ENCODE results near the gene TRAPPC5. TPM values are rescaled to one million over a fixed set of nuclear protein-coding genes. Genes with fewer than 3 reads are reported as not detected.

TRAPPC5 gene
- polyA plus RNA-seq, 1 donor (not counting 4 experiments of a cell fraction or from before 2014, with no cell fraction given), result 54.8 TPM

GRCh38 chr19:7706955-7707456 lies 26.4 kb downstream of the TRAPPC5 start:
- no peak overlapping the region for H3K27ac ChIP-seq (ENCODE audit: control insufficient read depth, insufficient read depth, low read length)
- no peaks in the 10 kb centered on the region for H3K9me1 ChIP-seq (ENCODE audit: control insufficient read depth, extremely low read depth, insufficient read depth, low read length)
- no peak overlapping the region for H3K4me3 ChIP-seq (ENCODE audit: control insufficient read depth in 2 of 3, extremely low read depth in 1 of 3, insufficient read depth in 2 of 3, low read depth in 1 of 3, low read length in 3 of 3)
- H3K27me3 ChIP-seq (ENCODE audit: control insufficient read depth, extremely low read depth, insufficient read depth, low read length), result no peaks in the 10 kb centered on the region
- H4K20me1 ChIP-seq (ENCODE audit: control insufficient read depth, extremely low read depth, insufficient read depth, low read length), result no peaks in the 10 kb centered on the region
- DNase-seq (ENCODE audit: low read depth, low spot score) (no peak), FAIRE-seq (no peak)
- no peaks in the 10 kb centered on the region for H3K9me3 ChIP-seq (ENCODE audit: control insufficient read depth, low read depth, low read length)
- dilution Hi-C loops (cut with MboI; ENCODE audit: extremely low pct_ligation_motif_present, low sequenced_read_pairs), result no loop called here
- no peak overlapping the region for H3K9ac ChIP-seq (ENCODE audit: control insufficient read depth, extremely low read depth, insufficient read depth, low read length)
- no peaks in the 10 kb centered on the region for H3K79me2 ChIP-seq (ENCODE audit: control insufficient read depth, insufficient read depth, low read length)
- TF ChIP-seq CTCF (optimal IDR thresholded peaks at IDR 0.05 in 1 of 3, IDR thresholded peaks at IDR 0.05 in 1 of 3, conservative IDR thresholded peaks at IDR 0.05 in 1 of 3; ENCODE audit: extremely low read depth in 1 of 3, insufficient read depth in 2 of 3, low read length in 3 of 3) (no peak), EZH2 (IDR thresholded peaks at IDR 0.05; ENCODE audit: low read length) (no peak)
- H3K4me1 ChIP-seq (ENCODE audit: control insufficient read depth, extremely low read depth, insufficient read depth, low read length), result no peaks in the 10 kb centered on the region
- H3K36me3 ChIP-seq (ENCODE audit: control insufficient read depth in 2 of 2, extremely low read depth in 1 of 2, insufficient read depth in 2 of 2, low read length in 2 of 2), result no peaks in the 10 kb centered on the region
- H3K4me2 ChIP-seq (ENCODE audit: control insufficient read depth, extremely low read depth, insufficient read depth, low read depth, low read length), result no peak overlapping the region
- H2AFZ ChIP-seq (ENCODE audit: control insufficient read depth, low read length), result no peak overlapping the region

- TF ChIP-seq CTCF (optimal IDR thresholded peaks at IDR 0.05 in 1 of 3, IDR thresholded peaks at IDR 0.05 in 1 of 3, conservative IDR thresholded peaks at IDR 0.05 in 1 of 3; ENCODE audit: extremely low read depth in 1 of 3, insufficient read depth in 2 of 3, low read length in 3 of 3), result no peak
- no peak for TF ChIP-seq EZH2 (IDR thresholded peaks at IDR 0.05; ENCODE audit: low read length)
- no peak overlapping the region for H3K4me2 ChIP-seq (ENCODE audit: control insufficient read depth, extremely low read depth, insufficient read depth, low read depth, low read length)
- no peaks in the 10 kb centered on the region for H3K9me1 ChIP-seq (ENCODE audit: control insufficient read depth, extremely low read depth, insufficient read depth, low read length)
- no peaks in the 10 kb centered on the region for H3K9me3 ChIP-seq (ENCODE audit: control insufficient read depth, low read depth, low read length)
- no peaks in the 10 kb centered on the region for H3K79me2 ChIP-seq (ENCODE audit: control insufficient read depth, insufficient read depth, low read length)
- dilution Hi-C loops (cut with MboI; ENCODE audit: extremely low pct_ligation_motif_present, low sequenced_read_pairs), result no loop called here
- no peak overlapping the region for H3K9ac ChIP-seq (ENCODE audit: control insufficient read depth, extremely low read depth, insufficient read depth, low read length)
- DNase-seq (ENCODE audit: low read depth, low spot score), result no peak
- H3K4me1 ChIP-seq (ENCODE audit: control insufficient read depth, extremely low read depth, insufficient read depth, low read length), result no peaks in the 10 kb centered on the region
- H2AFZ ChIP-seq (ENCODE audit: control insufficient read depth, low read length), result no peak overlapping the region
- H3K27me3 ChIP-seq (ENCODE audit: control insufficient read depth, extremely low read depth, insufficient read depth, low read length), result no peaks in the 10 kb centered on the region
- H4K20me1 ChIP-seq (ENCODE audit: control insufficient read depth, extremely low read depth, insufficient read depth, low read length), result no peaks in the 10 kb centered on the region
- no peak for FAIRE-seq
- H3K4me3 ChIP-seq (ENCODE audit: control insufficient read depth in 2 of 3, extremely low read depth in 1 of 3, insufficient read depth in 2 of 3, low read depth in 1 of 3, low read length in 3 of 3), result no peak overlapping the region
- H3K36me3 ChIP-seq (ENCODE audit: control insufficient read depth in 2 of 2, extremely low read depth in 1 of 2, insufficient read depth in 2 of 2, low read length in 2 of 2), result no peaks in the 10 kb centered on the region
- H3K27ac ChIP-seq (ENCODE audit: control insufficient read depth, insufficient read depth, low read length), result no peak overlapping the region
Measured at GRCh38 chr19:7709932-7710460, 29.4 kb downstream of the TRAPPC5 start.

All from keratinocyte (primary cell).